Activated CD4-positive, alpha-beta T cell treated with anti-CD3 and anti-CD28 coated beads, Interleukin-2, amount 10 ng/mL, durations not matched to agents 7 days and 5 days (primary cell): ENCODE measurements around the gene TRAF7. TPM values are rescaled to one million over a fixed set of nuclear protein-coding genes. Genes with fewer than 3 reads are reported as not detected.
A peak's percentile ranks its signal among the peaks of the same experiment; 100 is the strongest.

ENCODE experiments used
- CTCF ChIA-PET: fragments of 350-600 bp; sonication (Branson Sonifier 250); formaldehyde crosslinking; loops from one replicate; lab custom pipeline; 2021; ENCODE audit warnings: antibody characterized with exemption; lab: Charles Lee
- POLR2A ChIA-PET: fragments of 350-600 bp; sonication (Branson Sonifier 250); formaldehyde crosslinking; loops from one replicate; lab custom pipeline; 2021; ENCODE audit warnings: antibody characterized with exemption; lab: Charles Lee
- DNase-seq: peaks from one replicate; pipeline ENCODE4 v3.0.0-alpha.2; 2020
- H3K27ac Mint-ChIP-seq: one replicate; pipeline ENCODE4 v1.8.0; 2021; ENCODE audit warnings: mild to moderate bottlenecking, moderate library complexity, mixed read lengths
- H3K27me3 Mint-ChIP-seq: one replicate; pipeline ENCODE4 v1.8.0; 2021; ENCODE audit warnings: mixed read lengths
- H3K36me3 Mint-ChIP-seq: one replicate; pipeline ENCODE4 v1.8.0; 2021; ENCODE audit warnings: low read depth, mixed read lengths
- H3K4me1 Mint-ChIP-seq: one replicate; pipeline ENCODE4 v1.8.0; 2021; ENCODE audit warnings: mixed read lengths
- H3K4me3 Mint-ChIP-seq: one replicate; pipeline ENCODE4 v1.8.0; 2021; ENCODE audit warnings: mild to moderate bottlenecking, moderate library complexity, mixed read lengths
- H3K9me3 Mint-ChIP-seq: one replicate; pipeline ENCODE4 v1.8.0; 2021; ENCODE audit warnings: mixed read lengths
- total RNA-seq, 2 experiments: library from RNA; stranded (reverse); gene quantifications; one replicate each; pipeline ENCODE4 v1.2.3, GENCODE V29; 2021

Gene TRAF7
- total RNA-seq, 2 experiments from 2014 or later, result 55.6 to 59.7 TPM

GRCh38 chr16:2177561-2177960, 22.0 kb downstream of the TRAF7 start:
- H3K9me3 Mint-ChIP-seq, result no peaks in the 10 kb centered on the region
- no peak for DNase-seq
- H3K4me3 Mint-ChIP-seq, result no peak overlapping the region
- POLR2A ChIA-PET, result no interaction called here
- no peaks in the 10 kb centered on the region for H3K4me1 Mint-ChIP-seq
- no peaks in the 10 kb centered on the region for H3K27me3 Mint-ChIP-seq
- no peak overlapping the region for H3K27ac Mint-ChIP-seq
- H3K36me3 Mint-ChIP-seq, result peaks cover 4% of the 10 kb centered on the region
- CTCF ChIA-PET, result interaction anchor here (1.0 kb wide), 1 partner anchor 17 kb away, joined by 3 read pairs; no protein-coding TSS in a partner anchor

- POLR2A ChIA-PET, result no interaction called here
- H3K4me1 Mint-ChIP-seq, result no peaks in the 10 kb centered on the region
- no peak overlapping the region for H3K27ac Mint-ChIP-seq
- no peaks in the 10 kb centered on the region for H3K27me3 Mint-ChIP-seq
- DNase-seq, result peak; percentile 41
- H3K36me3 Mint-ChIP-seq, result peaks cover 4% of the 10 kb centered on the region
- no peak overlapping the region for H3K4me3 Mint-ChIP-seq
- no peaks in the 10 kb centered on the region for H3K9me3 Mint-ChIP-seq
- CTCF ChIA-PET, result interaction anchor here (1.0 kb wide), 1 partner anchor 16 kb away, joined by 3 read pairs; no protein-coding TSS in a partner anchor
These were observed 22.9 kb downstream of the TRAF7 start for GRCh38 chr16:2178321-2179106.

- no peak for DNase-seq
- Mint-ChIP-seq H3K36me3 (peaks cover 4% of the 10 kb centered on the region), H3K9me3 (no peaks in the 10 kb centered on the region), H3K27me3 (no peaks in the 10 kb centered on the region), H3K4me1 (no peaks in the 10 kb centered on the region), H3K4me3 (no peak overlapping the region), H3K27ac (no peak overlapping the region)
- CTCF ChIA-PET, result no interaction called here
- POLR2A ChIA-PET, result no interaction called here
These were observed 23.5 kb downstream of the TRAF7 start for GRCh38 chr16:2179107-2179501.

GRCh38 chr16:2179576-2179975, 24.0 kb downstream of the TRAF7 start:
- ChIA-PET CTCF (no interaction called here), POLR2A (no interaction called here)
- H3K9me3 Mint-ChIP-seq, result no peaks in the 10 kb centered on the region
- no peak overlapping the region for H3K4me3 Mint-ChIP-seq
- H3K36me3 Mint-ChIP-seq, result peaks cover 4% of the 10 kb centered on the region
- no peak overlapping the region for H3K27ac Mint-ChIP-seq
- H3K27me3 Mint-ChIP-seq, result no peaks in the 10 kb centered on the region
- no peaks in the 10 kb centered on the region for H3K4me1 Mint-ChIP-seq
- no peak for DNase-seq

- Mint-ChIP-seq H3K27me3 (no peaks in the 10 kb centered on the region), H3K9me3 (no peaks in the 10 kb centered on the region)
- POLR2A ChIA-PET, result no interaction called here
These were observed 24.9 kb downstream of the TRAF7 start for GRCh38 chr16:2180461-2180860.

GRCh38 chr16:2180962-2181923, 25.7 kb downstream of the TRAF7 start:
- Mint-ChIP-seq H3K27me3 (no peaks in the 10 kb centered on the region), H3K9me3 (no peaks in the 10 kb centered on the region)

More at GRCh38 chr16:2180461-2180860, 24.9 kb downstream of the TRAF7 start:
- DNase-seq, result no peak
- CTCF ChIA-PET, result no interaction called here
- Mint-ChIP-seq H3K27ac (no peak overlapping the region), H3K36me3 (peaks cover 4% of the 10 kb centered on the region), H3K4me3 (no peak overlapping the region), H3K4me1 (no peaks in the 10 kb centered on the region)

GRCh38 chr16:2181952-2182351, 26.4 kb downstream of the TRAF7 start:
- no peak overlapping the region for H3K27ac Mint-ChIP-seq
- H3K36me3 Mint-ChIP-seq, result peaks cover 2% of the 10 kb centered on the region
- H3K4me1 Mint-ChIP-seq, result no peaks in the 10 kb centered on the region
- no peaks in the 10 kb centered on the region for H3K27me3 Mint-ChIP-seq
- CTCF ChIA-PET, result interaction anchor here (1.2 kb wide), 1 partner anchor 44 kb away, joined by 3 read pairs; no protein-coding TSS in a partner anchor
- H3K4me3 Mint-ChIP-seq, result no peak overlapping the region
- no peak for DNase-seq
- POLR2A ChIA-PET, result no interaction called here
- H3K9me3 Mint-ChIP-seq, result no peaks in the 10 kb centered on the region

More at GRCh38 chr16:2180962-2181923, 25.7 kb downstream of the TRAF7 start:
- Mint-ChIP-seq H3K36me3 (peaks cover 2% of the 10 kb centered on the region), H3K27ac (no peak overlapping the region), H3K4me1 (no peaks in the 10 kb centered on the region), H3K4me3 (no peak overlapping the region)
- DNase-seq, result no peak
- CTCF ChIA-PET, result interaction anchor here (1.2 kb wide), 1 partner anchor 45 kb away, joined by 3 read pairs; no protein-coding TSS in a partner anchor
- POLR2A ChIA-PET, result no interaction called here

GRCh38 chr16:2183671-2184070, 28.1 kb downstream of the TRAF7 start:
- H3K27ac Mint-ChIP-seq, result no peak overlapping the region
- no peaks in the 10 kb centered on the region for H3K9me3 Mint-ChIP-seq
- no peaks in the 10 kb centered on the region for H3K36me3 Mint-ChIP-seq
- H3K27me3 Mint-ChIP-seq, result no peaks in the 10 kb centered on the region
- ChIA-PET CTCF (no interaction called here), POLR2A (no interaction called here)
- H3K4me1 Mint-ChIP-seq, result no peaks in the 10 kb centered on the region
- no peak for DNase-seq
- no peak overlapping the region for H3K4me3 Mint-ChIP-seq

- Mint-ChIP-seq H3K27ac (no peak overlapping the region), H3K4me1 (no peaks in the 10 kb centered on the region), H3K9me3 (no peaks in the 10 kb centered on the region), H3K4me3 (no peak overlapping the region), H3K36me3 (no peaks in the 10 kb centered on the region), H3K27me3 (no peaks in the 10 kb centered on the region)
- ChIA-PET CTCF (no interaction called here), POLR2A (no interaction called here)
- no peak for DNase-seq
These were observed 28.8 kb downstream of the TRAF7 start for GRCh38 chr16:2184346-2184745.

- no peaks in the 10 kb centered on the region for H3K27me3 Mint-ChIP-seq
- no peaks in the 10 kb centered on the region for H3K36me3 Mint-ChIP-seq
- no peak for DNase-seq
- no peak overlapping the region for H3K27ac Mint-ChIP-seq
- CTCF ChIA-PET, result interaction anchor here (0.5 to 1.0 kb wide), 2 partner anchors 10 to 214 kb away, joined by 3 read pairs; no protein-coding TSS in a partner anchor
- no peaks in the 10 kb centered on the region for H3K4me1 Mint-ChIP-seq
- H3K4me3 Mint-ChIP-seq, result no peak overlapping the region
- POLR2A ChIA-PET, result no interaction called here
- no peaks in the 10 kb centered on the region for H3K9me3 Mint-ChIP-seq
These were observed 29.4 kb downstream of the TRAF7 start for GRCh38 chr16:2184962-2185361.

GRCh38 chr16:2186064-2186463, 30.5 kb downstream of the TRAF7 start:
- Mint-ChIP-seq H3K36me3 (no peaks in the 10 kb centered on the region), H3K9me3 (no peaks in the 10 kb centered on the region), H3K27ac (no peak overlapping the region), H3K4me3 (no peak overlapping the region), H3K27me3 (no peaks in the 10 kb centered on the region), H3K4me1 (no peaks in the 10 kb centered on the region)
- POLR2A ChIA-PET, result no interaction called here
- CTCF ChIA-PET, result no interaction called here
- no peak for DNase-seq

- no peaks in the 10 kb centered on the region for H3K9me3 Mint-ChIP-seq
- H3K27me3 Mint-ChIP-seq, result no peaks in the 10 kb centered on the region
- no peak overlapping the region for H3K27ac Mint-ChIP-seq
- H3K36me3 Mint-ChIP-seq, result no peaks in the 10 kb centered on the region
- DNase-seq, result no peak
- ChIA-PET CTCF (no interaction called here), POLR2A (no interaction called here)
- no peak overlapping the region for H3K4me3 Mint-ChIP-seq
- H3K4me1 Mint-ChIP-seq, result no peaks in the 10 kb centered on the region
These were observed 30.9 kb downstream of the TRAF7 start for GRCh38 chr16:2186505-2186904.

GRCh38 chr16:2187212-2187611, 31.6 kb downstream of the TRAF7 start:
- H3K4me1 Mint-ChIP-seq, result no peaks in the 10 kb centered on the region
- no peaks in the 10 kb centered on the region for H3K9me3 Mint-ChIP-seq
- ChIA-PET POLR2A (no interaction called here), CTCF (no interaction called here)
- H3K4me3 Mint-ChIP-seq, result no peak overlapping the region
- H3K36me3 Mint-ChIP-seq, result no peaks in the 10 kb centered on the region
- DNase-seq, result no peak
- H3K27ac Mint-ChIP-seq, result no peak overlapping the region
- H3K27me3 Mint-ChIP-seq, result no peaks in the 10 kb centered on the region
